ENCODE measurements around the gene MYEOV. TPM values are rescaled to one million over a fixed set of nuclear protein-coding genes. Genes with fewer than 3 reads are reported as not detected.
A peak's percentile ranks its signal among the peaks of the same experiment; 100 is the strongest.

The MYEOV gene
- total RNA-seq, 1 experiment from 2014 or later, result 0.22 TPM

GRCh38 chr11:69339983-69340565 is 46.1 kb downstream of the MYEOV start:
- Histone ChIP-seq H3K56ac (ENCODE audit: insufficient read length, low read depth, low read length) (no peak overlapping the region), H3K4ac (ENCODE audit: low read depth, low read length) (no peak overlapping the region), H2BK15ac (ENCODE audit: low read depth, low read length) (no peak overlapping the region), H3T11ph (ENCODE audit: low read length) (no peak overlapping the region), H3K23ac (ENCODE audit: insufficient read length, low read depth, low read length) (no peak overlapping the region), H3K27me3 (ENCODE audit: insufficient read depth, low read length) (no peaks in the 10 kb centered on the region), H2BK120ac (ENCODE audit: low read depth, low read length, poor library complexity, severe bottlenecking) (no peak overlapping the region), H3K79me2 (ENCODE audit: insufficient read depth, low read length) (no peaks in the 10 kb centered on the region), H2BK12ac (ENCODE audit: insufficient read length, low read depth, low read length) (no peak overlapping the region), H2AFZ (ENCODE audit: low read length) (no peak overlapping the region), H4K20me1 (ENCODE audit: control insufficient read depth, insufficient read depth, insufficient read length) (no peaks in the 10 kb centered on the region), H2BK20ac (ENCODE audit: low read depth, low read length, poor library complexity, severe bottlenecking) (no peak overlapping the region), H3K23me2 (ENCODE audit: insufficient read length, low read depth, low read length, poor library complexity, severe bottlenecking) (no peaks in the 10 kb centered on the region), H3K14ac (ENCODE audit: insufficient read depth, low read length) (no peak overlapping the region), H2AK5ac (ENCODE audit: insufficient read length, low read length) (no peak overlapping the region), H3K79me1 (ENCODE audit: insufficient read depth, low read depth, low read length, poor library complexity, severe bottlenecking) (no peaks in the 10 kb centered on the region), H4K5ac (ENCODE audit: insufficient read length, low read depth, low read length) (no peak overlapping the region), H3K27ac (ENCODE audit: insufficient read length, low read depth, low read length) (no peak overlapping the region), H3K9me3 (ENCODE audit: control insufficient read depth, low read depth, low read length) (no peaks in the 10 kb centered on the region), H2BK5ac (ENCODE audit: insufficient read length, low read length) (no peak overlapping the region), H4K91ac (ENCODE audit: insufficient read length, low read depth, low read length) (no peak overlapping the region), H3K18ac (ENCODE audit: insufficient read length, low read depth, low read length) (no peak overlapping the region), H3K9ac (ENCODE audit: extremely low read depth, insufficient read length, low read length) (no peak overlapping the region), H4K8ac (replicated peaks; ENCODE audit: insufficient read length, low read depth, low read length) (no peak overlapping the region), H3K4me1 (ENCODE audit: insufficient read depth, low read length) (no peaks in the 10 kb centered on the region), H3K4me2 (ENCODE audit: insufficient read depth, insufficient read length, low read length) (no peak overlapping the region)
- H3K36me3 Mint-ChIP-seq (ENCODE audit: insufficient read depth in 1 of 3, low read depth in 3 of 3), result peaks cover 3 to 6% (median 4%) of the 10 kb centered on the region in 3 experiments
- DNase-seq, result peak; percentile 8
- WGBS (ENCODE audit: extremely low coverage, insufficient read length, low lambda C conversion rate), result no CpG with 5 or more reads among the region's 5 CpGs
- peaks cover 6 to 15% of the 10 kb centered on the region in 2 experiments for H3K9me3 Mint-ChIP-seq
- no peak overlapping the region for H3K27ac Mint-ChIP-seq
- H3K4me1 Mint-ChIP-seq, result peaks cover 4 to 9% of the 10 kb centered on the region in 2 experiments
- H3K27me3 Mint-ChIP-seq (ENCODE audit: low read depth), result no peaks in the 10 kb centered on the region; the same call in 1 of the 2 replicates
- no peak for TF ChIP-seq CTCF (conservative IDR thresholded peaks at IDR 0.05)
- H3K4me3 Mint-ChIP-seq, result peak overlapping the region in 1 of 2 experiments; percentile 12; a peak in 1 of 5 replicates

Measured in H9 (cell line).